Neural progenitor cell (in vitro differentiated cells): ENCODE measurements around the gene LSMEM2.

Source experiments
- EZH2 ChIP-seq: fragments of 200-600 bp; sonication (generic); IDR thresholded peaks from 2 replicates; pipeline ENCODE4 v1.6.1; 2017; ENCODE audit warnings: antibody characterized with exemption, mild to moderate bottlenecking, moderate library complexity
- EZH2phosphoT487 ChIP-seq: fragments of 200-600 bp; sonication (generic); IDR thresholded peaks from 2 replicates; pipeline ENCODE4 v1.6.1; 2017; ENCODE audit warnings: antibody characterized with exemption
- TF ChIP-seq, protein P1 (sequence below): fragments of 200-600 bp; sonication (generic); IDR thresholded peaks from 2 replicates; pipeline ENCODE4 v1.5.1; 2017; ENCODE audit warnings: antibody characterized with exemption, mild to moderate bottlenecking

GRCh38 chr3:50278880-50279224 is at the start of gene LSMEM2:
- TF ChIP-seq, protein P1, sequence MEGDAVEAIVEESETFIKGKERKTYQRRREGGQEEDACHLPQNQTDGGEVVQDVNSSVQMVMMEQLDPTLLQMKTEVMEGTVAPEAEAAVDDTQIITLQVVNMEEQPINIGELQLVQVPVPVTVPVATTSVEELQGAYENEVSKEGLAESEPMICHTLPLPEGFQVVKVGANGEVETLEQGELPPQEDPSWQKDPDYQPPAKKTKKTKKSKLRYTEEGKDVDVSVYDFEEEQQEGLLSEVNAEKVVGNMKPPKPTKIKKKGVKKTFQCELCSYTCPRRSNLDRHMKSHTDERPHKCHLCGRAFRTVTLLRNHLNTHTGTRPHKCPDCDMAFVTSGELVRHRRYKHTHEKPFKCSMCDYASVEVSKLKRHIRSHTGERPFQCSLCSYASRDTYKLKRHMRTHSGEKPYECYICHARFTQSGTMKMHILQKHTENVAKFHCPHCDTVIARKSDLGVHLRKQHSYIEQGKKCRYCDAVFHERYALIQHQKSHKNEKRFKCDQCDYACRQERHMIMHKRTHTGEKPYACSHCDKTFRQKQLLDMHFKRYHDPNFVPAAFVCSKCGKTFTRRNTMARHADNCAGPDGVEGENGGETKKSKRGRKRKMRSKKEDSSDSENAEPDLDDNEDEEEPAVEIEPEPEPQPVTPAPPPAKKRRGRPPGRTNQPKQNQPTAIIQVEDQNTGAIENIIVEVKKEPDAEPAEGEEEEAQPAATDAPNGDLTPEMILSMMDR, result no peak
- no peak for TF ChIP-seq EZH2
- no peak for TF ChIP-seq EZH2phosphoT487
